H9 (cell line): Measurements from ENCODE around the gene PDRG1. TPM values are rescaled to one million over a fixed set of nuclear protein-coding genes. Genes with fewer than 3 reads are reported as not detected.
"Not testable (repeated sequence)": the region's sequence is repeated elsewhere in the genome, so short reads cannot be mapped to it uniquely, and the experiment has no call there.

Source experiments
- DNase-seq: peaks from one replicate; pipeline ENCODE4 v3.0.0-alpha.2; 2017
- H2AFZ ChIP-seq: one replicate; pipeline ENCODE4 v1.6.1; 2013; ENCODE audit warnings: mild to moderate bottlenecking, low read length, control low read depth, moderate library complexity
- H2AK5ac ChIP-seq: 2 replicates; pipeline ENCODE4 v1.6.1; 2013; ENCODE audit warnings: low read length, control low read depth, mixed read lengths; ENCODE audit not compliant: insufficient read length
- H2BK120ac ChIP-seq: one replicate; pipeline ENCODE4 v1.6.1; 2013; ENCODE audit warnings: low read depth, mild to moderate bottlenecking, low read length, control low read depth, inconsistent platforms; ENCODE audit not compliant: poor library complexity, severe bottlenecking
- H2BK12ac ChIP-seq: 2 replicates; pipeline ENCODE4 v1.6.1; 2013; ENCODE audit warnings: low read length, control low read depth, mixed read lengths, low read depth; ENCODE audit not compliant: insufficient read length
- H2BK15ac ChIP-seq: 2 replicates; pipeline ENCODE4 v1.6.1; 2013; ENCODE audit warnings: low read depth, low read length, control low read depth
- H2BK20ac ChIP-seq: one replicate; pipeline ENCODE4 v1.6.1; 2013; ENCODE audit warnings: low read depth, mild to moderate bottlenecking, low read length, control low read depth, inconsistent platforms; ENCODE audit not compliant: poor library complexity, severe bottlenecking
- H2BK5ac ChIP-seq: 2 replicates; pipeline ENCODE4 v1.6.1; 2013; ENCODE audit warnings: low read length, control low read depth, mixed read lengths; ENCODE audit not compliant: insufficient read length
- H3K14ac ChIP-seq: 2 replicates; pipeline ENCODE4 v1.6.1; 2013; ENCODE audit warnings: low read length, control low read depth; ENCODE audit not compliant: insufficient read depth
- H3K18ac ChIP-seq: 2 replicates; pipeline ENCODE4 v1.6.1; 2013; ENCODE audit warnings: low read depth, mild to moderate bottlenecking, mixed read lengths, low read length, control low read depth; ENCODE audit not compliant: insufficient read length
- H3K23ac ChIP-seq: 2 replicates; pipeline ENCODE4 v1.6.1; 2013; ENCODE audit warnings: low read length, control low read depth, mixed read lengths, low read depth; ENCODE audit not compliant: insufficient read length
- H3K23me2 ChIP-seq: 2 replicates; pipeline ENCODE4 v1.6.1; 2013; ENCODE audit warnings: low read depth, mild to moderate bottlenecking, mixed read lengths, low read length, control low read depth; ENCODE audit not compliant: insufficient read length, poor library complexity, severe bottlenecking
- H3K27ac ChIP-seq: 2 replicates; pipeline ENCODE4 v1.5.1; 2013; ENCODE audit warnings: low read length, control low read depth, mixed read lengths, low read depth; ENCODE audit not compliant: insufficient read length
- H3K27me3 ChIP-seq: 2 replicates; pipeline ENCODE4 v1.6.1; 2013; ENCODE audit warnings: low read length, control low read depth, inconsistent platforms; ENCODE audit not compliant: insufficient read depth
- H3K4ac ChIP-seq: 2 replicates; pipeline ENCODE4 v1.6.1; 2013; ENCODE audit warnings: low read depth, mild to moderate bottlenecking, control low read depth, inconsistent platforms, low read length, moderate library complexity
- H3K4me1 ChIP-seq: 2 replicates; pipeline ENCODE4 v1.6.1; 2013; ENCODE audit warnings: low read length, control low read depth, inconsistent platforms; ENCODE audit not compliant: insufficient read depth
- H3K4me2 ChIP-seq: 2 replicates; pipeline ENCODE4 v1.6.1; 2013; ENCODE audit warnings: low read length, control low read depth, mixed read lengths; ENCODE audit not compliant: insufficient read length, insufficient read depth
- H3K56ac ChIP-seq: 2 replicates; pipeline ENCODE4 v1.6.1; 2013; ENCODE audit warnings: low read depth, mild to moderate bottlenecking, mixed read lengths, low read length, control low read depth; ENCODE audit not compliant: insufficient read length
- H3K79me1 ChIP-seq: 2 replicates; pipeline ENCODE4 v1.6.1; 2013; ENCODE audit warnings: low read depth, mild to moderate bottlenecking, moderate library complexity, low read length, control low read depth, inconsistent platforms; ENCODE audit not compliant: insufficient read depth, poor library complexity, severe bottlenecking
- H3K79me2 ChIP-seq: 2 replicates; pipeline ENCODE4 v1.6.1; 2013; ENCODE audit warnings: low read length, control low read depth, inconsistent platforms; ENCODE audit not compliant: insufficient read depth
- H3K9ac ChIP-seq: 2 replicates; pipeline ENCODE4 v1.6.1; 2013; ENCODE audit warnings: low read length, control low read depth, mixed read lengths; ENCODE audit not compliant: insufficient read length; ENCODE audit errors: extremely low read depth
- H3K9me3 ChIP-seq: one replicate; pipeline ENCODE4 v1.6.1; 2013; ENCODE audit warnings: low read depth, low read length, inconsistent platforms; ENCODE audit not compliant: control insufficient read depth
- H3T11ph ChIP-seq: one replicate; pipeline ENCODE4 v1.6.1; 2013; ENCODE audit warnings: mild to moderate bottlenecking, low read length, control low read depth, inconsistent platforms
- H4K20me1 ChIP-seq: one replicate; pipeline ENCODE4 v1.6.1; 2013; ENCODE audit not compliant: control insufficient read depth, insufficient read length, insufficient read depth
- H4K5ac ChIP-seq: 2 replicates; pipeline ENCODE4 v1.6.1; 2013; ENCODE audit warnings: low read depth, mild to moderate bottlenecking, mixed read lengths, low read length, control low read depth; ENCODE audit not compliant: insufficient read length
- H4K8ac ChIP-seq: replicated peaks from 2 replicates; pipeline ENCODE4 v1.6.1; 2013; ENCODE audit warnings: low read length, control low read depth, mixed read lengths, low read depth; ENCODE audit not compliant: insufficient read length
- H4K91ac ChIP-seq: 2 replicates; pipeline ENCODE4 v1.6.1; 2013; ENCODE audit warnings: low read depth, mild to moderate bottlenecking, moderate library complexity, mixed read lengths, low read length, control low read depth; ENCODE audit not compliant: insufficient read length
- H3K27ac Mint-ChIP-seq, 3 experiments: 2 replicates in 2 of 3; 3 replicates in 1 of 3; pipeline ENCODE4 v1.8.0; 2020 to 2021; ENCODE audit warnings: mixed read lengths in 3 of 3, mild to moderate bottlenecking in 1 of 3, moderate library complexity in 1 of 3
- H3K27me3 Mint-ChIP-seq: 2 replicates; pipeline ENCODE4 v1.8.0; 2021; ENCODE audit warnings: low read depth, mild to moderate bottlenecking, moderate library complexity, mixed read lengths
- H3K36me3 Mint-ChIP-seq, 3 experiments: 2 replicates in 2 of 3; 3 replicates in 1 of 3; pipeline ENCODE4 v1.8.0; 2020 to 2021; ENCODE audit warnings: low read depth in 3 of 3, mixed read lengths in 3 of 3; ENCODE audit not compliant: insufficient read depth in 1 of 3
- H3K4me1 Mint-ChIP-seq, 2 experiments: 2 replicates each; pipeline ENCODE4 v1.8.0; 2020; ENCODE audit warnings: mixed read lengths in 2 of 2
- H3K4me3 Mint-ChIP-seq, 2 experiments: 2 replicates in 1 of 2; 3 replicates in 1 of 2; pipeline ENCODE4 v1.8.0; 2020 to 2021; ENCODE audit warnings: mild to moderate bottlenecking in 2 of 2, mixed read lengths in 2 of 2, moderate library complexity in 1 of 2
- H3K9me3 Mint-ChIP-seq, 2 experiments: 2 replicates in 1 of 2; 3 replicates in 1 of 2; pipeline ENCODE4 v1.8.0; 2020; ENCODE audit warnings: mild to moderate bottlenecking in 2 of 2, mixed read lengths in 2 of 2, moderate library complexity in 1 of 2
- WGBS: extraction: QIAGEN DNeasy Blood & Tissue Kit; methylation state at CpG from one replicate; pipeline ENCODE4 v1.1.7; 2013; ENCODE audit warnings: missing lambda C conversion rate, low lambda C conversion rate, mixed read lengths; ENCODE audit not compliant: insufficient read length; ENCODE audit errors: extremely low coverage; 5-methylcytosine and 5-hydroxymethylcytosine counted together
- total RNA-seq: library from RNA; stranded (reverse); gene quantifications from 2 replicates; pipeline ENCODE4 v1.2.1, GENCODE V29; 2021
- TF ChIP-seq, protein P1 (sequence below): fragments of 200-600 bp; sonication (generic); conservative IDR thresholded peaks from 3 replicates; pipeline ENCODE4 v1.8.0; 2021; ENCODE audit warnings: antibody characterized with exemption, mild to moderate bottlenecking

Gene PDRG1
- total RNA-seq, 1 experiment from 2014 or later = 32.2 TPM

DNA sequence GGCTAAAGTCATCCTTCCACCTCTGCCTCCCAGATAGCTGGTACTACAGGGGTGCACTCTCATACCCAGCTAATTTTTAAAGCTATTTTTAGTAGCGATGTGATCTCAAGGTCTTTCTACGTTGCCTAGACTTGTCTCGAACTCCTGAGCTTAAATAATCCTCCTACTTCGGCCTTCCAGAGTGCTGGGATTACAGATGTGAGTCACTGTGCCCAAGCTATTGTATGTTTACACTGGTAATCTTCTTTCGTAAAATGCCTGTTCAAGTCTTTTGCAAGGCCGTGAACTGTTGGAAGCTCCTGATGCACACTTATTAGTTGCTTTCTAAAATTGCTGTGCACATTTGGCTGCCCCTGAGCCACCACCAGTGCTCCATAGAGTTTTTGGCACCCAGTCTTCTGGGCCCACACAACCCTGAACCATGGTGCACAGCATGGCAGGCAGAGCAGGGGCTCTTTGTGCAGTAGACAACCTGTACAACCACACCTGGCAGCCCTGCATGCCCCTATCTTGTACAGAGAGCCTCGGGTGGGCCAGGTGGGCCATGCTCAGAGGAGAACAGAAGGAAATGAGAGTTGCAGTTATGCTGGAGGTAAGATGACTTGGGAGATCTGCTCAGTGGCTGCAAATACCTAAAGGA, 33.3 kb downstream of the PDRG1 start:
- H3K4me1 ChIP-seq = no peaks in the 10 kb centered on the region; the same call in 1 of the 2 replicates
- no peak overlapping the region for H4K8ac ChIP-seq
- H3K23ac ChIP-seq = no peak overlapping the region
- H2AK5ac ChIP-seq = no peak overlapping the region
- H2BK15ac ChIP-seq = no peak overlapping the region
- no peak overlapping the region for H3K18ac ChIP-seq
- no peaks in the 10 kb centered on the region for H4K20me1 ChIP-seq
- H4K5ac ChIP-seq = no peak overlapping the region
- no peak overlapping the region for H3K4me3 Mint-ChIP-seq
- H3K56ac ChIP-seq = no peak overlapping the region
- no peak overlapping the region for H2BK5ac ChIP-seq
- H2AFZ ChIP-seq = no peak overlapping the region
- no peaks in the 10 kb centered on the region for H3K27me3 ChIP-seq
- peaks cover 0 to 11% of the 10 kb centered on the region in 2 experiments; a peak in 1 of 5 replicates for H3K9me3 Mint-ChIP-seq
- 0 out of 7 replicates have a peak overlapping the region, but pooled peaks of 1 of the 3 experiments have one; percentile 85 for H3K27ac Mint-ChIP-seq
- H3K23me2 ChIP-seq = no peaks in the 10 kb centered on the region
- no peak overlapping the region for H3K27ac ChIP-seq
- H2BK120ac ChIP-seq = no peak overlapping the region
- H3K36me3 Mint-ChIP-seq = 0 out of 7 replicates have a peak, but pooled peaks cover 0 to 9% (median 0%) of the 10 kb centered on the region in 3 experiments
- H3K79me2 ChIP-seq = no peaks in the 10 kb centered on the region
- H2BK20ac ChIP-seq = no peak overlapping the region
- no peak overlapping the region for H3K4me2 ChIP-seq
- H2BK12ac ChIP-seq = no peak overlapping the region
- no peak overlapping the region for H3K9ac ChIP-seq
- peaks cover 53 to 55% of the 10 kb centered on the region in 2 experiments for H3K4me1 Mint-ChIP-seq
- H3T11ph ChIP-seq = no peak overlapping the region
- H3K4ac ChIP-seq = no peak overlapping the region
- H3K9me3 ChIP-seq = no peaks in the 10 kb centered on the region
- H4K91ac ChIP-seq = no peak overlapping the region
- DNase-seq = no peak
- no peaks in the 10 kb centered on the region for H3K79me1 ChIP-seq
- TF ChIP-seq, protein P1, sequence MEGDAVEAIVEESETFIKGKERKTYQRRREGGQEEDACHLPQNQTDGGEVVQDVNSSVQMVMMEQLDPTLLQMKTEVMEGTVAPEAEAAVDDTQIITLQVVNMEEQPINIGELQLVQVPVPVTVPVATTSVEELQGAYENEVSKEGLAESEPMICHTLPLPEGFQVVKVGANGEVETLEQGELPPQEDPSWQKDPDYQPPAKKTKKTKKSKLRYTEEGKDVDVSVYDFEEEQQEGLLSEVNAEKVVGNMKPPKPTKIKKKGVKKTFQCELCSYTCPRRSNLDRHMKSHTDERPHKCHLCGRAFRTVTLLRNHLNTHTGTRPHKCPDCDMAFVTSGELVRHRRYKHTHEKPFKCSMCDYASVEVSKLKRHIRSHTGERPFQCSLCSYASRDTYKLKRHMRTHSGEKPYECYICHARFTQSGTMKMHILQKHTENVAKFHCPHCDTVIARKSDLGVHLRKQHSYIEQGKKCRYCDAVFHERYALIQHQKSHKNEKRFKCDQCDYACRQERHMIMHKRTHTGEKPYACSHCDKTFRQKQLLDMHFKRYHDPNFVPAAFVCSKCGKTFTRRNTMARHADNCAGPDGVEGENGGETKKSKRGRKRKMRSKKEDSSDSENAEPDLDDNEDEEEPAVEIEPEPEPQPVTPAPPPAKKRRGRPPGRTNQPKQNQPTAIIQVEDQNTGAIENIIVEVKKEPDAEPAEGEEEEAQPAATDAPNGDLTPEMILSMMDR = no peak
- WGBS = no CpG with 5 or more reads among the region's 7 CpGs
- no peak overlapping the region for H3K14ac ChIP-seq
- no peaks in the 10 kb centered on the region; the same call in none of the 2 replicates for H3K27me3 Mint-ChIP-seq

DNA sequence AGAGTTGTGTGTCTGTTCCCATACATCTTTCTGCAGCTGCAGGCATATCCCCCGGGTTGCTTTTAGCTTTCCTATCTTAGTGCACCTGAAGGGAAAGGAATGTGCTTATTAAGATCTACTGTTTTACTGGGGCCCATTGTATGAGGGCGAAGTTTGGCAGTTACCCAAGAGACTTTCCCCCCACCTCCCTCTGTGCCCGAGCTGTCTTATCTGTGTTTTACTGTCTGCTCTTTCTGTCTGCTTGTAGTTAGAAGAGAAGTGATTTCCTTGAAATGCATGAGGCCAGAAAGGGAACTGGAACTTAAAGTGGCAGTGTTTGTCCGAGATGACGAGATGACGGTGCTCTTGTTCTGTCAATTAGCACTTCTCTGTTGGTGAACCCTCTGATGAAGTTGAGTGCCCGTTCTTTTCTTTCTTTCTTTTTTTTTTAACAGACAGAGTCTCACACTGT, 33.9 kb downstream of the PDRG1 start:
- H3K9me3 Mint-ChIP-seq = peaks cover 0 to 11% of the 10 kb centered on the region in 2 experiments; a peak in 1 of 5 replicates
- peaks cover 53 to 56% of the 10 kb centered on the region in 2 experiments for H3K4me1 Mint-ChIP-seq
- H3K4me3 Mint-ChIP-seq = not testable (repeated sequence)

More for the DNA sequence above, 33.9 kb downstream of the PDRG1 start:
- H2AFZ ChIP-seq, H3K36me3 Mint-ChIP-seq, H3K18ac ChIP-seq, H3K9me3 ChIP-seq, H2BK20ac ChIP-seq, H4K91ac ChIP-seq, H3K27ac ChIP-seq, H3T11ph ChIP-seq, H3K4me1 ChIP-seq, H3K9ac ChIP-seq, H3K27me3 ChIP-seq, H3K79me1 ChIP-seq, DNase-seq, H3K23ac ChIP-seq, H3K4ac ChIP-seq, H3K14ac ChIP-seq, H2AK5ac ChIP-seq, H3K79me2 ChIP-seq, H2BK5ac ChIP-seq, H3K56ac ChIP-seq, H3K23me2 ChIP-seq, H4K5ac ChIP-seq, H2BK120ac ChIP-seq, H3K4me2 ChIP-seq, H4K8ac ChIP-seq, H2BK12ac ChIP-seq, H4K20me1 ChIP-seq, H2BK15ac ChIP-seq, H3K27me3 Mint-ChIP-seq: not testable (repeated sequence)
- no CpG with 5 or more reads among the region's 7 CpGs for WGBS
- peak overlapping the region in 1 of 3 experiments; percentile 85; a peak in 1 of 7 replicates for H3K27ac Mint-ChIP-seq
